Thoracic aorta (tissue), 2 donors: ENCODE measurements around the gene OR6K6. TPM values are rescaled to one million over a fixed set of nuclear protein-coding genes. Genes with fewer than 3 reads are reported as not detected.

ENCODE experiments used
- ATAC-seq: fragments of 150-250 bp; one replicate; pipeline ENCODE4 v1.8.0; 2017; ENCODE audit warnings: low read depth; ENCODE audit not compliant: insufficient number of reproducible peaks, low FRiP score
- DNase-seq: peaks from one replicate; pipeline ENCODE4 v3.0.0-alpha.2; 2020; ENCODE audit warnings: low spot score
- H3K27ac ChIP-seq, 2 donors: fragments of 200-600 bp; sonication (generic); 1 replicate in 1 of 2; 2 replicates in 1 of 2; pipeline ENCODE4 v1.5.1; 2016; ENCODE audit warnings: mild to moderate bottlenecking in 2 of 2, moderate library complexity in 2 of 2
- H3K27me3 ChIP-seq: fragments of 200-600 bp; sonication (generic); replicated peaks from 2 replicates; pipeline ENCODE4 v1.6.0; 2016; ENCODE audit warnings: mild to moderate bottlenecking; ENCODE audit not compliant: insufficient read depth
- H3K36me3 ChIP-seq: fragments of 200-600 bp; sonication (generic); one replicate; pipeline ENCODE4 v1.5.1; 2016
- H3K4me1 ChIP-seq, 2 donors: fragments of 200-600 bp; sonication (generic); 1 replicate in 1 of 2; 2 replicates in 1 of 2; pipeline versions ENCODE4 v1.5.1 to v1.6.0; 2016; ENCODE audit warnings: low read depth in 2 of 2, mild to moderate bottlenecking in 1 of 2; ENCODE audit not compliant: control insufficient read depth in 1 of 2
- H3K4me3 ChIP-seq: fragments of 200-600 bp; sonication (generic); 2 replicates; pipeline ENCODE4 v1.5.1; 2016; ENCODE audit warnings: mild to moderate bottlenecking
- H3K9me3 ChIP-seq: fragments of 200-600 bp; sonication (generic); 2 replicates; pipeline ENCODE4 v1.5.1; 2016
- total RNA-seq, 2 donors: library from RNA; depleted of rRNA; stranded (reverse); fragments of >200 nt; gene quantifications; one replicate each; pipeline versions ENCODE4 v1.1.0 to v1.2.3, GENCODE V29; 2016
- TF ChIP-seq, protein P1 (sequence below): fragments of 200-600 bp; sonication (generic); IDR thresholded peaks from one replicate; pipeline ENCODE4 v1.5.1; 2019; ENCODE audit warnings: antibody characterized with exemption

Gene OR6K6
- total RNA-seq, 2 donors from 2014 or later, result not detected

GRCh38 chr1:158799689-158800088, 45.2 kb downstream of the OR6K6 start:
- Histone ChIP-seq H3K27me3 (no peaks in the 10 kb centered on the region), H3K4me1 (no peaks in the 10 kb centered on the region), H3K4me3 (no peak overlapping the region), H3K36me3 (no peaks in the 10 kb centered on the region), H3K27ac (no peak overlapping the region), H3K9me3 (no peaks in the 10 kb centered on the region)
- ATAC-seq (no peak), DNase-seq (no peak)
- TF ChIP-seq, protein P1, sequence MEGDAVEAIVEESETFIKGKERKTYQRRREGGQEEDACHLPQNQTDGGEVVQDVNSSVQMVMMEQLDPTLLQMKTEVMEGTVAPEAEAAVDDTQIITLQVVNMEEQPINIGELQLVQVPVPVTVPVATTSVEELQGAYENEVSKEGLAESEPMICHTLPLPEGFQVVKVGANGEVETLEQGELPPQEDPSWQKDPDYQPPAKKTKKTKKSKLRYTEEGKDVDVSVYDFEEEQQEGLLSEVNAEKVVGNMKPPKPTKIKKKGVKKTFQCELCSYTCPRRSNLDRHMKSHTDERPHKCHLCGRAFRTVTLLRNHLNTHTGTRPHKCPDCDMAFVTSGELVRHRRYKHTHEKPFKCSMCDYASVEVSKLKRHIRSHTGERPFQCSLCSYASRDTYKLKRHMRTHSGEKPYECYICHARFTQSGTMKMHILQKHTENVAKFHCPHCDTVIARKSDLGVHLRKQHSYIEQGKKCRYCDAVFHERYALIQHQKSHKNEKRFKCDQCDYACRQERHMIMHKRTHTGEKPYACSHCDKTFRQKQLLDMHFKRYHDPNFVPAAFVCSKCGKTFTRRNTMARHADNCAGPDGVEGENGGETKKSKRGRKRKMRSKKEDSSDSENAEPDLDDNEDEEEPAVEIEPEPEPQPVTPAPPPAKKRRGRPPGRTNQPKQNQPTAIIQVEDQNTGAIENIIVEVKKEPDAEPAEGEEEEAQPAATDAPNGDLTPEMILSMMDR, result no peak

- Histone ChIP-seq H3K4me3 (no peak overlapping the region), H3K27ac (no peak overlapping the region), H3K9me3 (no peaks in the 10 kb centered on the region), H3K27me3 (no peaks in the 10 kb centered on the region), H3K36me3 (no peaks in the 10 kb centered on the region), H3K4me1 (no peaks in the 10 kb centered on the region)
- DNase-seq (no peak), ATAC-seq (no peak)
- TF ChIP-seq, protein P1, result no peak
These were observed 46.0 kb downstream of the OR6K6 start for GRCh38 chr1:158800526-158800925.

DNA sequence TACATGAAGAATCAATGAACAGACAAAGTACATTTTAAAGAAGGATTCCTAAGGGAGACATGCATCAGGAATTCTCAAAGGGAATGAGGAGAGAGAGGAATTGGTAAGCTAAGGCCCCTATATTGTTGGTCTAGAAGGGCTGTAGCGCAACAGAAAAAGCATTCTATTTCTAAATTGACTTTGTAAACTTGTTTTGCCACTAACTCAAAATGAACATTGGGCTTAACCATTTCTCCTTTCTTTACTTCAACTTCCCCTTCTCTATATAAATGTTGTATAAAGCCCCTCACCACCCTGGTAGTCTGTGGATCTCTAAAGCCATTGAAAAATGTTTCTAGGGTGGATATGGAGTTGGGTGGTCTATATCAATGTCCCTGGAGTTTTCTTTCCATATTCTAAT, 46.9 kb downstream of the OR6K6 start:
- no peaks in the 10 kb centered on the region for H3K9me3 ChIP-seq
- no peak overlapping the region for H3K27ac ChIP-seq
- H3K4me1 ChIP-seq, result no peaks in the 10 kb centered on the region
- H3K36me3 ChIP-seq, result no peaks in the 10 kb centered on the region
- TF ChIP-seq, protein P1, result no peak
- no peak overlapping the region for H3K4me3 ChIP-seq
- ATAC-seq, result no peak
- H3K27me3 ChIP-seq, result no peaks in the 10 kb centered on the region
- DNase-seq, result no peak

GRCh38 chr1:158803678-158804077, 49.2 kb downstream of the OR6K6 start:
- Histone ChIP-seq H3K4me1 (no peaks in the 10 kb centered on the region), H3K9me3 (no peaks in the 10 kb centered on the region), H3K27ac (no peak overlapping the region), H3K36me3 (no peaks in the 10 kb centered on the region), H3K27me3 (no peaks in the 10 kb centered on the region), H3K4me3 (no peak overlapping the region)
- DNase-seq (no peak), ATAC-seq (no peak)
- TF ChIP-seq, protein P1, result no peak

Other genes with a start within 250 kb of the OR6K6 start
- not detected for gene OR6Y1, start 200.3 kb upstream of the OR6K6 start, total RNA-seq
- not detected for gene OR6P1, start 184.1 kb upstream of the OR6K6 start, total RNA-seq
- gene OR10X1, start 174.8 kb upstream of the OR6K6 start, total RNA-seq, result not detected
- not detected for gene OR10Z1, start 149.5 kb upstream of the OR6K6 start, total RNA-seq
- gene SPTA1, start 68.0 kb upstream of the OR6K6 start, total RNA-seq, result not detected
- not detected for gene OR6K2, start 54.1 kb upstream of the OR6K6 start, total RNA-seq
- not detected for gene OR6K3, start 34.0 kb upstream of the OR6K6 start, total RNA-seq
- gene OR6N1, start 17.5 kb downstream of the OR6K6 start, total RNA-seq, result not detected
- gene OR6N2, start 26.5 kb downstream of the OR6K6 start, total RNA-seq, result not detected
- gene MNDA, start 76.6 kb downstream of the OR6K6 start, total RNA-seq, result 10 to 100 TPM; 11.0 to 12.7 TPM
- 1 to 10 TPM; 2.8 to 6.5 TPM for gene PYHIN1, start 176.8 kb downstream of the OR6K6 start, total RNA-seq